GM19043 (cell line): Measurements from ENCODE around the gene MATN3.
"Not testable (repeated sequence)": the region's sequence is repeated elsewhere in the genome, so short reads cannot be mapped to it uniquely, and the experiment has no call there.

Source experiments
- ATAC-seq: cut with Tn5 transposase; IDR thresholded peaks from one replicate; pipeline ENCODE4 v1.9.1; 2021; ENCODE audit warnings: low read depth; ENCODE audit not compliant: unreplicated experiment

The MATN3 gene

DNA sequence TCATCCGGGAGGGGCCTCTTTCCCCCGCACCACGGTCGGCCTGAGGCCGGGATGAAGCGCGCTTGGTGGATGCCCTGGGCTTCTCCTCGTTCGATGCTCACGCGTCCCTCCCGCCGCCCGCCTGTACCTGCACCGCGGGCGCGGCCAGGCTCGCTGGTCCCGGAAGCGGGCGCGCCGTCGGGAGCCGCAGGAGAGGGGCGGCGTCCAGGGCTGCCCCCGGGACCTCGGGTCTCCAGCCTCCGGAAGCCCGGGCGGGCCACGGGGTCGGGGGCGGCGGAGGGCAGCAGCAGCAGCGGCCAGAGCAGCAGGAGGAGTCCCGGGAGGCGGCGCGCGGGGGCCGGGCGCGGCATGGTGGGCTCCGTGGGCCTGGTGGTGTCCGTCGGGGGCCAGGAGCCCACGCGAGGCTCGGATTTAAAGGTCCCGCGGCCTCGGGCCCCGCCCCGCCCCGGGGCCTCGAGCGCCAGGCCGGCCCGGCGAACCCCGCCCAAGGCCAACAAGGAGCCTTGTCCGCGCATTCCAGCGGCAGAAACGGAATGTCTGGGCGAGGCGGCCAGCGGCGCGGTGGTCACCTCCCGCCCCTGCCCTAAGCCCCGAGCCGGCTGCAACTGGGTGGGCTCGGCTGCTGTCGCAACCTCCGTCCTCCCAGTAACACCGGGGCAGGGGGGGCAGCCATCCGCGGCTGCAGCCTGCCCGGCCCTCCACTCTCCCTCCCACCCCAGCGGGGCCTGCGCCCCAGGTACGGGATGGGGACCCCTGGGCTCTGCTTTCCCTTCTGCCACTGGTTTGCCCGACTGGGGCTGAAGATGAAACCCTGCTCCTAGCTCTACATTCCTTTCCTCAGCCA, at the start of gene MATN3:
Gene MATN3, minus strand, starts transcription at position 387 of the 844 bp plus-strand sequence. Its CDS starts 37 bp downstream, at position 350.
- ATAC-seq = no peak

- no peak for ATAC-seq
These were observed 49.5 kb upstream of the MATN3 start for GRCh38 chr2:20061940-20062339.

DNA sequence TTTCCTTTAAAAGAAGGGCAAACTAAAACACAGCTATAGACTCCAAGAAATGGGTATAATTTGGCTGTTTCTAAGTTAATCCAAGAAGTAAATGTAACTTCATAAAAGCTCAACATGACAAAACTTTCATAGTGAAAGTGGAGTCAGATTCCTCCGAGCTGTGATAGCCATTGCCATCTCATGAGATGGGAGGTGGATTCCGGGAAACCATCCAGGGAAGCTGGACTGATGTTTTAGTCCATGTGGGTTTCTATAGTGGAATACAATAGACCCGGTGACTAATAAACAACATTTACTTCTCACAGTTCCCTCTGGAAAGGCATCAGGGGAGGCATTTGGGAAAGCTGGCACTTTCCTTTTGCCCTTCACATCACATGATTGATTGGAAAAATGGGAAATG, 49.0 kb upstream of the MATN3 start:
- no peak for ATAC-seq

DNA sequence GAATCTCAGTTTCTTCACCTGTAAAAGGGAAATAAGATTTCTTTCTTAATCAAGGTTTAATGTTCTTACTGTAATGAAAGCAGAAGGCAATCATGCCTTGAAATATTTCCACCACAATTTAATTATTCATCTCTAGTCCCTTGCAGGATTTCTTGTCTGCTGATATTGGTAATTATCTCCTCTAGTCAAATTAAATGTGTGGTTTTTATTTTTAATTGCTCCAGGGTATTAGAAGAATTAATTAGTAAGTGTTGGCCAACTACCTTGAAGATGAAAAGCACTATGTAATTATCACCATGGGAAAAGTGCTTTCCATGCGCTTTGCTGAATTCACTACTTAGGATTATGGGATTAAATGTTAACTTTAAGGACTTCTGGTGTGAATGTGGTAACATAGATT, 47.6 kb upstream of the MATN3 start:
- no peak for ATAC-seq

GRCh38 chr2:20057268-20057667, 44.8 kb upstream of the MATN3 start:
- ATAC-seq = no peak

DNA sequence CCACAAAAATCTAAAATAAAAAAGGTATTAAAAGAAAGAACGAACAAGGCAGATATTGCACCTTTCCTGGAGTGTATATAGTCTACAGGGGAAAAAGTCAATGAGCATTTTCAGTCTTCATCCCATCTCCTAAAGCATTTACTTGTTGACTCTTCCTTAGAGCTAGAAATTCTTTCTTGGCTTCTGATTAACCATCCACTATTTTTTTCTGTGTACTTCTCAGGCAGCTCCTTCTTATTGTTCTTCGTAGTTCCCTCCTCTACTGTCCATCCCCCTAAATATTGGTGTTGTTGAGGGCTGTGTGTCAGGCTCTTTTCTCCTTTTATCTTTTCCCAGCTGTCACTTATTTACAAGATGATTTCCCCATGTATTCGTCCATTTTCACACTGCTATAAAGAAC, 42.5 kb upstream of the MATN3 start:
- no peak for ATAC-seq

- no peak for ATAC-seq
These were observed 41.7 kb upstream of the MATN3 start for GRCh38 chr2:20054119-20054518.

DNA sequence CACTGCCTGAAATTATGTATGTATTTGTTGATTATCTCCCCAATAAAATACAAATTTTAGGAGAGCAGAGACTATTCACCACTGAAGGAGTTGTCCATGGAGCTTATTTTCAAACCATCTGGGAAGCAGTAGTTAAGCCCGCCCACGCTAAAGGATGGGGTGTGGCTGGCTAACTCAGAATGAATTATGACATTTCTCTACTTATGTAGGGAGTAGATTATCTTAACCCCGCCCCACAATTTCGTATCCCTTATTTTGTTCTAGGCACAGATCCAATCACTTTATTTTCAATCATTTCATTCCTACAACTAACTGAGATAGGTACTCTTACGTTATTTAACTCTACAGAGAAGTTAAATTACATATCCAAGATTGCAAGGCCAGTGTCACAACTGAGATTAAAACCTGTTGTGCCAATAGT, 40.4 kb upstream of the MATN3 start:
- ATAC-seq = no peak

DNA sequence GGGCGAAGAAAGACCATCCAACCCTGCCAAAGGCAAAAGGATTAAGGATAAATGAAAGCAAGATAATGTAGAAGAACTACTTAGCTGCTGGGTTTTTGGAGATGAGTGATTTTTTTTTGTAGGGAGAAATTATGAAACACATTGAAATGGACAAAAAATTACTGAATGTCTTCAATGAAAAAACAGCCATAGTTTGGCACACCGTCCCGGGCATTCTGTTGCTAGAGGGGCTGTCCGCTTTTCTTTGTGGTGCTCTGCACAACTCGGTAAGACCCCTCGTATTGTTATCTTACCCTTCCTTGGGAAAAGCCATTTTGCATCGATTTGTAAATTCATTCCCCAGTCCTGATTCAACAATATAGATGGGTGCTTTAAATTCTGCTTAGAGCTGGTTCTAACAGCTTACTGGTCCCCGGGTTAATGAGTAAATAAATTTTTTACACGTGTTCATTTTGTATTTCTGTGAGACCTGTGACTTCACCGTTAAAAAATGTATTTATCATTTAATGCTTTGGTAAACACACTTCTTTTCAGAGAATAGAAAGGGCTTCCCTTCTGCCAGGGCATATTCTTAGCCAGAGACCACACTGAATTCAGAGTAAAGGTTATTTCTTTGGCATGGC, 39.9 kb upstream of the MATN3 start:
- ATAC-seq = no peak

DNA sequence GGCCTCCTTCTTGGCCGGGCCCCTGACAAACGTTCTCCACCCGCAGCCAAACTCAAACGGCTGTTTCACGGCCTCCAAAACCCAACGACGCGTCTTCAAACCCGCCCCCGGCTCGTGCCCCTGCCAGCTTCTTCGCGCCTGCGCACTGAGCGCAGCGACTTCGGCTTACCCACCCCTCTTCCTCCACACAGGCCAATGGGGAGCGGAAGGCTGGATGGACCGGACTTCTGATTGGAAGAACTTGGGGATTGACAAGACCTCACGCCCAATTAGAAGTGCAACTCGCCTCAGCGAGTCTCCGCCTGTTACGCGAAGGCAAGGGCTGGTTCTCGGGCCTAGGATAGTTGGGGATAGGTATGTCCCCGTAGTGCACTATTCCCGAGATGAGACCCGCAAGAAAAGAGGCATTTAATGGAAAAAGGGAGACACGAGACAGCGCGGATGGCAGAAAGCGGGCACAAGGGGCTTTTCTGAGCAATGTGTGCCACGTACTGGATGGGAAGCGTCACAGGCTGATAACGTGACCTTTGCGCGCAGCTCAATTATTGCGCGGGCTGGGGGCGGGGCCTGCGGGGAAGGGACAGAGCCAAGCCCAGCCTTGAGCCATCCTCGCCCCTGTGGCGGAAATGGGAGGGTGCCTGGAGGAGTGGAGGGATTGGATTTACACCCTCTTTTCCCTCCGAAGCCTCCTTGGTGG, 39.2 kb upstream of the MATN3 start, which contains the start of gene LAPTM4A:
Gene LAPTM4A, minus strand, starts transcription at position 97 of the 697 bp plus-strand sequence. CDS start 108 bp downstream, outside the sequence.
- peak; percentile 90 for ATAC-seq

GRCh38 chr2:20050646-20051531, 38.4 kb upstream of the MATN3 start:
- peak; percentile 35 for ATAC-seq

DNA sequence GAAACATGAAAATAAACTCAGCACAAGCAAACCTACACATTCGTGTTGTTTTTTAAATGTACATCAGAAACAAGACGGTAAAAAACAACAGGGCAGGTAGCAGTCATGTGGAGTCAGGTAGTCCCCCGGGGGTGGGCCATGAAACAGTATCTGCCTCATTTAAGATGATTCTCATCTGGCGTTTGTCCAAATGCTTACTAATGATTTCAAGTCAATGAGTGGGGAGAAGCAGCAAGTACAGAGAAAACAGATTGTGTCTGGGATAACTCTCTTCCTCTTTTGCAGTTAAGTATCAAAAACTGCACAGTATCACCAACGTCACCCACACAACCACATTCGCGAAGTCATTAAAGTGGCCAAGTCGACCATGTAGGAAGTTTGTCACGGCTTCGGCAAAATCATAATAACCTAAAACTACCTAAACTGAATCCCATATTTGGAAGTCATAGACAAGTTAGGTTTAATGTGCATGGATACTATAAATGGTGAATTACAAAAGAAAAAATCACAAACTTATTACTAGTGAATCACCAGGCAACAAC, 37.7 kb upstream of the MATN3 start:
- peak; percentile 21 for ATAC-seq

DNA sequence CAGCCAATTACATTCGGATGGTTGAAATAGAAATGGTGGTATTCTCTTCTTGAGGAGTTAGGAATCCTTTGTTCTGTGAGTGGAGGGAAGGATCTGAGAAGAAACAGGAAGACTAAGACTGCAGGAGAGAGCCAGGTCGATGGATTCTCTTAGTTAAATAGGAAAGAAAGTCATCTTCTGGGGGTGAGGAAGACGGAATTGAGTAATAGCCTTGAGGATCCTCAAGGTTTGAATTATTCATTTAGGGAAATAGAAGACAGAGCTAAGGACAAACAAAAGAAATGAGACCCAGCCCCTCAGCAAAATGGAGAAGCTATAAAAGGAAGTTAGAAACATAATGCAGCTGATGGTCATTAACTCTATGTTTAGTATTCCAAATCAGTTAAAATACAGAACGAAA, 37.2 kb upstream of the MATN3 start:
- ATAC-seq = no peak

DNA sequence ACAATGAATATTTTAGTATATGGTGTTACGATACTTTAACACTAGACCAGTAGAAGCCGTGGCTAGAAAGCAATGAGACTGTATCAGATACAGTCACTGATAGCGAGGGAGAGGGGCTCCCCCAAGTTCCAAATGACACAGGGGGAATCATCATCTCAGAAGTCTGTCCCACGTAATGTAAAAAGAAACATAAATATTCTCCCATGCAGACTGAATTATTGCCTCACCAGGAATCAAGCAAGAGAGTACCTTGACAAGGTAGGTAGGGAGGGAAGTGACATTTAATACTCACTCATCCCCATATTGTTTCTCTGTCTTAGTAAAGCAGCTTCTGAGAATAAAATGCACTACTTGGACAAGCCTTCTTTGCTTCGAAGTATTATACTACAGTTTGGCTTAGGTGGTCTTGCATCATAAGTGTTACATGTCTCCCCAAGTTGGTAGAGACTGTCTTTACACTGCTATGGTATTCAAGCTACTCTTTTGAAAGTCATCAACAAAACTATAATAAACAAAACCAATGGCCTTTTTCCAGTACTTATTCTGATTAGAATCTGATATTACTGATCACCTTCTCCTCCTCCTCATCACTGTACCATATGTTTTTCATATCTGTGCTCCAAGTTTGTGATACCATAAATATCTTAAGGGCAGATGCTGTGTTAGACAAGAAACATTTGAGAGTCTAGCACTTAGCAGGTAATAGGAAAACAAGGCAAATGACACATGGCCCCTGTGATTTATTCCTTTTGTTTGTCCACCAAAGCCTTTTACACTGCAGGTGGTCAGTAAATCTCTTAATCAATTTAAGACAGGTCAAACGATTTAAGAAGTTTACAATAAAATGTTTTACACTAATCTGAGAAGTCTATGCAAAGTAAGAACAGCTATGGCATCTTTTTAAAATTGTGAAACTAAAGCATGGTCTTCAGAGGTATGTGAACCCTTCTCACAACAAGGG, 36.3 kb upstream of the MATN3 start:
- no peak for ATAC-seq

GRCh38 chr2:20045712-20046292, 33.3 kb upstream of the MATN3 start:
- ATAC-seq = not testable (repeated sequence)

- no peak for ATAC-seq
These were observed 32.3 kb upstream of the MATN3 start for GRCh38 chr2:20044778-20045177.

DNA sequence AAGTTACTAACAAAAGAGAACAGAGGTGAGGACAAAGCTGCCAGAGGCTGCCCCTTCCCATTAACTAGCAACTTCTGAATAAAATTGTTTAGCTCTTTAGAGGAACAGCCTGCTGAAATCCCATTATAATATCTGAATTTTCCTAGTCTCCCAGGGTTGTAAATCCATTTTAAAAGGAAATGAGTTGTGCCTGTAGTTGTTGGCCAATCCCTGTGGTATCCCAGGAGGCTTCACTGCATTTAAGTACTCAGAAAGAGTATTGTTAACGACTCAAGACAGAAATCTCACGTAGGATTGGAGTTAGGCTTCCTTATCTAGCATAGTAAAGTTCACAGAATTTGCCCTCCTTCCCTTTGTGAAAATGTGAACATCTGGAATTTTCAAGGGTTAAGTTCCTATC, 30.1 kb upstream of the MATN3 start:
- ATAC-seq = no peak

- no peak for ATAC-seq
These were observed 28.2 kb upstream of the MATN3 start for GRCh38 chr2:20040489-20041172.
